Vagina (tissue), 2 donors: ENCODE measurements around the gene FGF14.

Source experiments
- CTCF ChIP-seq, 3 experiments: fragments of 450-650 bp in 2 of 3; fragments of 200-600 bp in 1 of 3; sonication (generic) in 1 of 3; IDR thresholded peaks; one replicate each; pipeline ENCODE4 v1.5.1; 2017 to 2019; ENCODE audit warnings: antibody characterized with exemption in 3 of 3, mild to moderate bottlenecking in 2 of 3, moderate library complexity in 2 of 3
- POLR2AphosphoS5 ChIP-seq, 2 donors: sonication (generic); formaldehyde crosslinking; IDR thresholded peaks; one replicate each; pipeline ENCODE4 v1.9.0; 2017; ENCODE audit warnings: antibody characterized with exemption in 2 of 2, mild to moderate bottlenecking in 2 of 2, low read depth in 1 of 2; ENCODE audit not compliant: insufficient read depth in 1 of 2

- TF ChIP-seq CTCF (IDR thresholded peaks at IDR 0.05) (no peak), POLR2AphosphoS5 (IDR thresholded peaks at IDR 0.05; ENCODE audit: insufficient read depth in 1 of 2, low read depth in 1 of 2) (no peak)
Observed at GRCh38 chr13:102040812-102041211, 361.0 kb downstream of the FGF14 start.
